Left ventricle myocardium inferior (tissue), 1 donor: Measurements from ENCODE around the gene GRIN2A. TPM values are rescaled to one million over a fixed set of nuclear protein-coding genes. Genes with fewer than 3 reads are reported as not detected.

Experiments used
- DNase-seq: peaks from one replicate; pipeline ENCODE4 v3.0.0-alpha.2; 2020
- H3K27ac ChIP-seq: fragments of 200-600 bp; replicated peaks from 2 replicates; pipeline ENCODE4 v1.8.0; 2021
- H3K27me3 ChIP-seq: fragments of 200-600 bp; 2 replicates; pipeline ENCODE4 v1.8.0; 2021; ENCODE audit warnings: low read depth
- H3K36me3 ChIP-seq: fragments of 200-600 bp; 2 replicates; pipeline ENCODE4 v1.8.0; 2021
- H3K4me1 ChIP-seq: fragments of 200-600 bp; 2 replicates; pipeline ENCODE4 v1.8.0; 2021
- H3K4me3 ChIP-seq: fragments of 200-600 bp; 2 replicates; pipeline ENCODE4 v1.8.0; 2021; ENCODE audit warnings: mild to moderate bottlenecking, moderate library complexity
- H3K9me3 ChIP-seq: fragments of 200-600 bp; replicated peaks from 2 replicates; pipeline ENCODE4 v1.8.0; 2021
- intact Hi-C: fragments of 100-400 bp; cut with micrococcal nuclease; formaldehyde crosslinking; loops from one replicate; pipeline ENCODE4 v1.11.0; 2022
- total RNA-seq: library from RNA; stranded (reverse); fragmentation: NEBNext Ultra II Directional; extraction: Animal tissue kit (Norgen Biotek cat#: 25700); gene quantifications from one replicate; pipeline ENCODE4 v1.2.1, GENCODE V29; 2021
- TF ChIP-seq, protein P1 (sequence below): fragments of 200-600 bp; IDR thresholded peaks from 2 replicates; pipeline ENCODE4 v1.8.0; 2021; ENCODE audit warnings: antibody characterized with exemption, mild to moderate bottlenecking, borderline replicate concordance
- donor health status: DM: no; HTN: yes; CAD: no; lungs with severe emphysema.

Gene GRIN2A
- total RNA-seq, 1 donor from 2014 or later: 2.4 TPM

DNA sequence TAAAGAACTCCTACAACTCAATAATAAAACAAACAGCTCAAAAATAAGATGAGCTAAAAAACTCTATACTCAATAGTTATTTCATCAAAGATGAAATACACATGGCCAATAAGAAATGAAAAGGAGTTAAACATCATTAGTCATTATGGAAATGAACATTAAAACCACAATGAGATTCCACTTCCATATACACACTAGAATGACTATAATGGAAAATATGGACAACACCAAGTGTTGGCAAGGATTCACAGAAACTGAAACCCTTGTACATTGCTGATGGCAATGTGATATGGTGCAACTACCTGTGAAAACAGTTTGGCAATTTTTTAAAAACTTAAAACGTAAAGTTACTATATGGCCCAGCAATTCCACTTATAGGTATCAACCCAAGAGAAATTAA, 91.4 kb downstream of the GRIN2A start:
- no peak for DNase-seq
- H3K36me3 ChIP-seq: no peaks in the 10 kb centered on the region
- H3K9me3 ChIP-seq: peaks cover 9% of the 10 kb centered on the region
- H3K27ac ChIP-seq: no peak overlapping the region
- intact Hi-C loops: no loop called here
- TF ChIP-seq, protein P1, sequence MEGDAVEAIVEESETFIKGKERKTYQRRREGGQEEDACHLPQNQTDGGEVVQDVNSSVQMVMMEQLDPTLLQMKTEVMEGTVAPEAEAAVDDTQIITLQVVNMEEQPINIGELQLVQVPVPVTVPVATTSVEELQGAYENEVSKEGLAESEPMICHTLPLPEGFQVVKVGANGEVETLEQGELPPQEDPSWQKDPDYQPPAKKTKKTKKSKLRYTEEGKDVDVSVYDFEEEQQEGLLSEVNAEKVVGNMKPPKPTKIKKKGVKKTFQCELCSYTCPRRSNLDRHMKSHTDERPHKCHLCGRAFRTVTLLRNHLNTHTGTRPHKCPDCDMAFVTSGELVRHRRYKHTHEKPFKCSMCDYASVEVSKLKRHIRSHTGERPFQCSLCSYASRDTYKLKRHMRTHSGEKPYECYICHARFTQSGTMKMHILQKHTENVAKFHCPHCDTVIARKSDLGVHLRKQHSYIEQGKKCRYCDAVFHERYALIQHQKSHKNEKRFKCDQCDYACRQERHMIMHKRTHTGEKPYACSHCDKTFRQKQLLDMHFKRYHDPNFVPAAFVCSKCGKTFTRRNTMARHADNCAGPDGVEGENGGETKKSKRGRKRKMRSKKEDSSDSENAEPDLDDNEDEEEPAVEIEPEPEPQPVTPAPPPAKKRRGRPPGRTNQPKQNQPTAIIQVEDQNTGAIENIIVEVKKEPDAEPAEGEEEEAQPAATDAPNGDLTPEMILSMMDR: no peak
- no peaks in the 10 kb centered on the region for H3K27me3 ChIP-seq
- H3K4me1 ChIP-seq: peaks cover 21% of the 10 kb centered on the region
- no peak overlapping the region for H3K4me3 ChIP-seq

DNA sequence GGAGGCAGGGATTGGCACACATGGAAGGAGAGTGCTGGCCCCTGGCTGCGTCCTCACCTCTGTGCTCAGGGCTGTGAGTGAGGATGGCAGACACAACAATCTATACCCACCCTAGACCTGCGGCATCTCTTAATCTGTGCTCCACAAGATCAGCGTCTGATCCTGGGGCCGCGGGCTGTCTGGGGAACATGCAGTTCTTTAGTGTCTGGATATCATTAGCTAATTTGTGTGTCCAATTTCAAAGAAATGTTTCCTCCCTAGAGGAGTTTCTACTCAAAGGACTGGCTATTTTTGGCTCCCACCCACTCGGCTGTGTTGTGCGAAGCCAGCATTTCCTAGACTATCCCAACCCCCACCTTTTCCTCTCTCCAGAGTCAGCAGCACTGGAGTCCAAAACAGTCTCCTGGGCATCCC, 93.8 kb downstream of the GRIN2A start:
- intact Hi-C loops: no loop called here
- Histone ChIP-seq H3K27me3 (no peaks in the 10 kb centered on the region), H3K27ac (peak overlapping the region; percentile 27), H3K4me3 (no peak overlapping the region), H3K4me1 (peaks cover 32% of the 10 kb centered on the region), H3K36me3 (no peaks in the 10 kb centered on the region), H3K9me3 (no peaks in the 10 kb centered on the region)
- no peak for DNase-seq
- TF ChIP-seq, protein P1: peak; percentile 18

DNA sequence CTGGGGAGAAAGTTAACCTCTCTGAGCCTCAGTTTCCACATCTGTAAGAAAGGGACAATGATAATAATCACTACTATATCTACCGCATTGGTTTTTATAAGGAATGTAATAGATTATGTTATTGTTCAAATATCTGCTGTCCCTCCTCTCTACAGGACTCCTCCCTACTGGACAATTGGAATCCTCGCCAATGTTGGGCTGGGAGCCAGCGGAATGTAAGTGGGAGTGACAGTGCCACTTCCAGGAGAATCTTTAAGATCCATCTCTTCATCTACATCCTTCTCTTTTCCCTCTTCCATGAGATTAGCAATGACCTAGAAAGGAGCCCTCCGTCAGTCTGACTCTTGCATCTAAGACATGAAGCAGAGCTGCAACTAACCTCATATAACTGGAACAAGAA, 95.1 kb downstream of the GRIN2A start:
- intact Hi-C loops: no loop called here
- H3K9me3 ChIP-seq: no peaks in the 10 kb centered on the region
- TF ChIP-seq, protein P1: no peak
- H3K4me3 ChIP-seq: no peak overlapping the region
- H3K27ac ChIP-seq: peak overlapping the region; percentile 65
- no peaks in the 10 kb centered on the region for H3K36me3 ChIP-seq
- DNase-seq: no peak
- H3K27me3 ChIP-seq: no peaks in the 10 kb centered on the region
- H3K4me1 ChIP-seq: peaks cover 32% of the 10 kb centered on the region

DNA sequence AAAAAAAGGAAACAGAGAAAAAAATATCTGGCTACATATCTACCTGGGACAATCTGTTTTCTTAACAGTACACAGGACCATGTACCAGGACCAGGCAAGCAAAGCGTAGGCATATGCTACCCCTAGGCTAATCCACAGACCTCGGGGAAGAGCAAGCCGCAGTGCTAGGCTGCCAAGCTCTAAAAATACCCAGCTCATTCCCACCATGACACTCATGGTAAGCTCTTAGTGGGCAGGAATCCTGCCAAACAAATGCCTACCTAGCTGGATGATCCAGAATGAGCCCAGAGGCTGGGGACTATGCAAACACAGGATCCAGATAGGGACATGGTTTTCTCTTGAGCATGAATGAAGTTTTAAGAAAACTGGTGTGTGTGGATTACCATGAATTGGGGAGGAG, 95.6 kb downstream of the GRIN2A start:
- H3K27me3 ChIP-seq: no peaks in the 10 kb centered on the region
- H3K4me3 ChIP-seq: no peak overlapping the region
- H3K9me3 ChIP-seq: no peaks in the 10 kb centered on the region
- DNase-seq: peak; percentile 19
- H3K4me1 ChIP-seq: peaks cover 35% of the 10 kb centered on the region
- H3K36me3 ChIP-seq: no peaks in the 10 kb centered on the region
- H3K27ac ChIP-seq: peak overlapping the region; percentile 65
- intact Hi-C loops: no loop called here
- TF ChIP-seq, protein P1: no peak

DNA sequence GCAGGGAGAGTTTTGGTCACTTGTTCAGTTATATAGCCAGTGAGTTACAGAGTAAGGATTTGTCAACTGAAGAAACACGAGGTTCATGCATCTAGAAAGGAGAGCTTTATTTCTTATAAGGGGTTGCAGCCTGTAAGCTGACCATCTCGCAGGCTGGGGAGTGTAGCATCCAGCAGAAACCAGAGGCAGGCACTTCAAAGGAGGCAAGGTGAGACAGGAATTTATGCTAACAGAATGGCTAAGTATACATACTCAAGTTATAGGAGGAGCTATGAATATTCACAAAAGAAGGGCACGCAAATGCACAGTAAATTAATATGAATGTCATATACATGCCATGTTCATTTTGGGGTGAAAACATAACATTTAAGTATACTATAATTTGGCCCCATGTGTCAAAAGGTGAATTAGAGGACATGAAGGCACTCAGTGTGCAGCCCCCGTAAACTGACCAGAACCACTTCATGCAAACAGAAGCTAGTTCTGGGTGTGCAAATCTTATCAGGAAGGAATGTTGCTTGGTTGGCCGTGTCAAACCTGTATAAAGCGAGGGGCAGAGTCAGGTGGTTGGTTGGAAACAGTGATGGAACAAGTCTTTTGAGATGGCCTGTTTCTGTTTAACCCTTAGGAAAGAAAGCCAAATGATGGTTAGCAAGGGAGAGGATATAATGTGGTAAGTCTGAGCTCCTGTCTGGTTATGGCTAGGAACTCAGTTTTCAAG, 97.0 kb downstream of the GRIN2A start:
- Histone ChIP-seq H3K9me3 (no peaks in the 10 kb centered on the region), H3K27ac (no peak overlapping the region), H3K36me3 (no peaks in the 10 kb centered on the region), H3K4me3 (no peak overlapping the region), H3K27me3 (no peaks in the 10 kb centered on the region), H3K4me1 (peaks cover 48% of the 10 kb centered on the region)
- TF ChIP-seq, protein P1: no peak
- intact Hi-C loops: no loop called here
- no peak for DNase-seq
